H1 (cell line): ENCODE measurements around the gene BRSK2.

ENCODE experiments used
- BCL11A ChIP-seq, 2 experiments: IDR thresholded peaks; one replicate each; pipeline ENCODE4 v1.6.1; 2011; ENCODE audit warnings: low read depth in 2 of 2, low read length in 2 of 2, mild to moderate bottlenecking in 2 of 2
- CTCF ChIP-seq, 3 experiments: IDR thresholded peaks; 1 replicate in 2 of 3; 2 replicates in 1 of 3; pipeline versions ENCODE4 v1.5.1 to v1.6.1; 2011; ENCODE audit warnings: low read length in 3 of 3, mild to moderate bottlenecking in 3 of 3, inconsistent platforms in 2 of 3, low read depth in 1 of 3, moderate library complexity in 1 of 3; ENCODE audit not compliant: insufficient read depth in 1 of 3; ENCODE audit errors: control extremely low read depth in 1 of 3
- GABPA ChIP-seq: IDR thresholded peaks from 2 replicates; pipeline ENCODE4 v1.6.1; 2011; ENCODE audit warnings: mild to moderate bottlenecking, low read length, moderate library complexity, borderline replicate concordance; ENCODE audit not compliant: insufficient read depth
- KDM5A ChIP-seq: fragments of 200-600 bp; IDR thresholded peaks from 2 replicates; pipeline ENCODE4 v1.7.1; 2012; ENCODE audit warnings: mild to moderate bottlenecking, low read length, inconsistent platforms, mixed read lengths
- MAX ChIP-seq: IDR thresholded peaks from 2 replicates; pipeline ENCODE4 v1.6.1; 2012; ENCODE audit warnings: inconsistent platforms
- POU5F1 ChIP-seq: IDR thresholded peaks from 2 replicates; pipeline ENCODE4 v1.6.1; 2011; ENCODE audit warnings: low read depth, mild to moderate bottlenecking, low read length, moderate library complexity
- SP1 ChIP-seq: IDR thresholded peaks from 2 replicates; pipeline ENCODE4 v1.6.1; 2011; ENCODE audit warnings: low read depth, low read length

GRCh38 chr11:1476940-1477736 lies 87.4 kb downstream of the BRSK2 start:
- TF ChIP-seq MAX (no peak), POU5F1 (no peak), CTCF (IDR thresholded peaks at IDR 0.05; ENCODE audit: control extremely low read depth in 1 of 3, insufficient read depth in 1 of 3, low read depth in 1 of 3, low read length in 3 of 3) (no peak), BCL11A (IDR thresholded peaks at IDR 0.05; ENCODE audit: low read depth in 2 of 2, low read length in 2 of 2) (no peak), SP1 (no peak), KDM5A (no peak), GABPA (no peak)
